ENCODE data around the gene CEP170. TPM values are rescaled to one million over a fixed set of nuclear protein-coding genes. Genes with fewer than 3 reads are reported as not detected.
A peak's percentile ranks its signal among the peaks of the same experiment; 100 is the strongest.

The CEP170 gene
- polyA plus RNA-seq, 2 of the 4 experiments (the other 2 are of a cell fraction) = 31.0 to 69.6 TPM

DNA sequence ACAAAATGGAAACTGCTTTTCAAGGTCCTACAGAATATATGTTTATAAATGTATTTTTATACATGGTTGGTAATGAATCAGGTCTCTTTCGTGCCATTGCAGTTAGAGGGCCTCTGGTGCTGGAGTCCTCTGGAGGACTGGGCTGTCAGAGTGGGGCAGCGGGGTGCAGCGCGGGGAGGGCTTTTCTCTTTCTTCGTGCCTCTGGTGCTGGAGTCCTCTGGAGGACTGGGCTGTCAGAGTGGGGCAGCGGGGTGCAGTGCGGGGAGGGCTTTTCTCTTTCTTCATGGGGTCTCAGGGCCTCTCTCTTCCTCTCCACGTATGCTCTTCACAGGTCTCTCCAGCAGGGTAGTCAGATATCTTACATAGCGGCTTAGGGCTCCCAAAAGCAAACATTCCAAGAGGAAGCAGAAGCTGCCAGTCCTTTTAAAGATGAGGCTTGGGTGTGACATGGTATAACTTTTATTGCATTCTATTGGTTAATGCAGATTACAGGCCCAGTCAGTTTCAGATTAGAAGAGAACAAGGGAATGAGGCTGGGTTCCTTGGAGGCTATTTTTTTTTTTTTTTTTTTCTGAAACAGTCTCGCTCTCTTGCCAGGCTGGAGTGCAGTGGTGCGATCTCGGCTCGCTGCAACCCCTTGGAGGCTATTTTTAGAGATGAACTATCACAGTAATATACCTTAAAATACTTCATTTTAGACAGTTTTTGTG lies 13.8 kb upstream of the CEP170 start:
- peaks cover 45% of the 10 kb centered on the region for H3K4me1 ChIP-seq
- 74% methylated on average over 13 of the region's 13 CpGs for WGBS (ENCODE audit: missing lambda C conversion rate)
- FAIRE-seq = no peak

DNA sequence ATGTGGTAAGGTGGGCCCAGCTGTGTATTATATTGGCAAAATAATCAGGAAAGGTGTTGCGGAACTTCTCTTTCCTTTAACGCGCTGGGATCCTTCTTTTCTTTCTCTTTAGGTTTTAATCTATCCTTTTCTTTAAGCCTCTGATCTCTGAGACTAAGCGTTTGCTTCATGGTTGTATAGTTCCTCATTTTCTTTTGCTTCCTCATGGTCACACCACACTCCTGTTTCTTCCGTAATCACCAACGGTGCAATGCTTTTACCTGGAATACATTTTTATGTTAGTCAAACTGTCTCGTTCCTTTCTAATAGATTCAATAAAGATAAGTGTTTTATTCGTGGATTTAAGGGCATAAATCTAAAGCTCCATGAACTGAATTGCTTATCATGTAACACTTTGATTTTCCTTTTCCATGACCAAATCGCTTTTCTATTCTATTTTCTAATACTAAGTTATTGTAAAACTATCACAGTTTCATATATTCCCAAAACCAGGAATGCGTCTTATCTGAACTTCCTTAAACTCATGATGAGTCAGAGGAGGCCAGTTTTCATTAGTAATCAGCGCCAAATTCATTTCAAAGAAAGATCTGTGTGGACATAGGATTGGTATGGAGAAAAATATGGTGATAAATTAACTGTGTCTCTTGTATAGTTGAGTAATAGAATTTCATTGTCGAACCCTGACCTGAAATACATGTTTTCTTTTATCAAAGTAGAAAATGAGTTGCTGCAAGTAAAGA lies 13.0 kb upstream of the CEP170 start:
- peak overlapping the region; percentile 5; the same call in 2 of the 3 replicates for H3K4me3 ChIP-seq
- TF ChIP-seq POLR2AphosphoS2 (conservative IDR thresholded peaks at IDR 0.05; ENCODE audit: low read length) (no peak), NPAS2 (CRISPR knock-in tag; IDR thresholded peaks at IDR 0.05; ENCODE audit: borderline replicate concordance) (no peak), HOXB13 (CRISPR knock-in tag; IDR thresholded peaks at IDR 0.05; ENCODE audit: low read depth) (no peak), ZC3H11A (IDR thresholded peaks at IDR 0.05) (no peak), GATA3 (IDR thresholded peaks at IDR 0.05; ENCODE audit: borderline replicate concordance) (peak; percentile 69; the same call in 1 of the 2 replicates), HEYL (CRISPR knock-in tag; IDR thresholded peaks at IDR 0.05) (no peak), CHD4 (IDR thresholded peaks at IDR 0.05; ENCODE audit: borderline replicate concordance) (no peak), KDM5A (IDR thresholded peaks at IDR 0.05) (no peak), CBX8 (IDR thresholded peaks at IDR 0.05) (no peak), RFX5 (IDR thresholded peaks at IDR 0.05) (no peak), ZSCAN20 (CRISPR knock-in tag; IDR thresholded peaks at IDR 0.05) (no peak), JUNB (IDR thresholded peaks at IDR 0.05) (peak; percentile 75), FOSL2 (IDR thresholded peaks at IDR 0.05) (peak; percentile 60; the same call in 1 of the 2 replicates), FOSL2 (CRISPR knock-in tag; IDR thresholded peaks at IDR 0.05) (peak; percentile 84), JUN (IDR thresholded peaks at IDR 0.05) (peak in 1 of 2 experiments; percentile 45; a peak in 1 of 5 replicates), RCOR1 (IDR thresholded peaks at IDR 0.05; ENCODE audit: low read depth, low read length) (no peak), POLR2A (IDR thresholded peaks at IDR 0.05; ENCODE audit: low read length) (no peak), CHD2 (IDR thresholded peaks at IDR 0.05; ENCODE audit: low read length, partially characterized antibody) (no peak), EHF (CRISPR knock-in tag; IDR thresholded peaks at IDR 0.05) (no peak), HDAC2 (IDR thresholded peaks at IDR 0.05) (no peak), FOXS1 (CRISPR knock-in tag; IDR thresholded peaks at IDR 0.05) (no peak)
- TF ChIP-seq, protein P1, sequence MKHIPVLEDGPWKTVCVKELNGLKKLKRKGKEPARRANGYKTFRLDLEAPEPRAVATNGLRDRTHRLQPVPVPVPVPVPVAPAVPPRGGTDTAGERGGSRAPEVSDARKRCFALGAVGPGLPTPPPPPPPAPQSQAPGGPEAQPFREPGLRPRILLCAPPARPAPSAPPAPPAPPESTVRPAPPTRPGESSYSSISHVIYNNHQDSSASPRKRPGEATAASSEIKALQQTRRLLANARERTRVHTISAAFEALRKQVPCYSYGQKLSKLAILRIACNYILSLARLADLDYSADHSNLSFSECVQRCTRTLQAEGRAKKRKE (CRISPR knock-in tag; IDR thresholded peaks at IDR 0.05; ENCODE audit: low read depth) = no peak
- TF ChIP-seq, protein P2, sequence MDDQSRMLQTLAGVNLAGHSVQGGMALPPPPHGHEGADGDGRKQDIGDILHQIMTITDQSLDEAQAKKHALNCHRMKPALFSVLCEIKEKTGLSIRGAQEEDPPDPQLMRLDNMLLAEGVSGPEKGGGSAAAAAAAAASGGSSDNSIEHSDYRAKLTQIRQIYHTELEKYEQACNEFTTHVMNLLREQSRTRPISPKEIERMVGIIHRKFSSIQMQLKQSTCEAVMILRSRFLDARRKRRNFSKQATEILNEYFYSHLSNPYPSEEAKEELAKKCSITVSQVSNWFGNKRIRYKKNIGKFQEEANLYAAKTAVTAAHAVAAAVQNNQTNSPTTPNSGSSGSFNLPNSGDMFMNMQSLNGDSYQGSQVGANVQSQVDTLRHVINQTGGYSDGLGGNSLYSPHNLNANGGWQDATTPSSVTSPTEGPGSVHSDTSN (IDR thresholded peaks at IDR 0.05) = no peak
- TF ChIP-seq, protein P3, sequence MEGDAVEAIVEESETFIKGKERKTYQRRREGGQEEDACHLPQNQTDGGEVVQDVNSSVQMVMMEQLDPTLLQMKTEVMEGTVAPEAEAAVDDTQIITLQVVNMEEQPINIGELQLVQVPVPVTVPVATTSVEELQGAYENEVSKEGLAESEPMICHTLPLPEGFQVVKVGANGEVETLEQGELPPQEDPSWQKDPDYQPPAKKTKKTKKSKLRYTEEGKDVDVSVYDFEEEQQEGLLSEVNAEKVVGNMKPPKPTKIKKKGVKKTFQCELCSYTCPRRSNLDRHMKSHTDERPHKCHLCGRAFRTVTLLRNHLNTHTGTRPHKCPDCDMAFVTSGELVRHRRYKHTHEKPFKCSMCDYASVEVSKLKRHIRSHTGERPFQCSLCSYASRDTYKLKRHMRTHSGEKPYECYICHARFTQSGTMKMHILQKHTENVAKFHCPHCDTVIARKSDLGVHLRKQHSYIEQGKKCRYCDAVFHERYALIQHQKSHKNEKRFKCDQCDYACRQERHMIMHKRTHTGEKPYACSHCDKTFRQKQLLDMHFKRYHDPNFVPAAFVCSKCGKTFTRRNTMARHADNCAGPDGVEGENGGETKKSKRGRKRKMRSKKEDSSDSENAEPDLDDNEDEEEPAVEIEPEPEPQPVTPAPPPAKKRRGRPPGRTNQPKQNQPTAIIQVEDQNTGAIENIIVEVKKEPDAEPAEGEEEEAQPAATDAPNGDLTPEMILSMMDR (IDR thresholded peaks at IDR 0.05) = no peak
- TF ChIP-seq, protein P4, sequence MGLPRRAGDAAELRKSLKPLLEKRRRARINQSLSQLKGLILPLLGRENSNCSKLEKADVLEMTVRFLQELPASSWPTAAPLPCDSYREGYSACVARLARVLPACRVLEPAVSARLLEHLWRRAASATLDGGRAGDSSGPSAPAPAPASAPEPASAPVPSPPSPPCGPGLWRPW (IDR thresholded peaks at IDR 0.05) = no peak

More for the DNA sequence above, 13.8 kb upstream of the CEP170 start:
- TF ChIP-seq NPAS2 (CRISPR knock-in tag; IDR thresholded peaks at IDR 0.05; ENCODE audit: borderline replicate concordance) (no peak), POLR2A (IDR thresholded peaks at IDR 0.05; ENCODE audit: low read length) (no peak), RNF2 (IDR thresholded peaks at IDR 0.05; ENCODE audit: borderline replicate concordance, low read depth) (no peak), MAZ (IDR thresholded peaks at IDR 0.05; ENCODE audit: borderline replicate concordance, low read depth, low read length) (no peak), MAFK (IDR thresholded peaks at IDR 0.05; ENCODE audit: partially characterized antibody) (no peak), FOSL2 (IDR thresholded peaks at IDR 0.05) (no peak), FOSL2 (CRISPR knock-in tag; IDR thresholded peaks at IDR 0.05) (no peak), TFCP2L1 (CRISPR knock-in tag; IDR thresholded peaks at IDR 0.05) (no peak), EHMT2 (IDR thresholded peaks at IDR 0.05; ENCODE audit: low read depth) (no peak), CHD4 (IDR thresholded peaks at IDR 0.05; ENCODE audit: borderline replicate concordance) (no peak), HOXB13 (CRISPR knock-in tag; IDR thresholded peaks at IDR 0.05; ENCODE audit: low read depth) (no peak), PHF8 (IDR thresholded peaks at IDR 0.05; ENCODE audit: borderline replicate concordance, low read depth) (no peak), ZSCAN20 (CRISPR knock-in tag; IDR thresholded peaks at IDR 0.05) (no peak), ZNF302 (CRISPR knock-in tag; IDR thresholded peaks at IDR 0.05) (no peak)
- TF ChIP-seq, protein P5, sequence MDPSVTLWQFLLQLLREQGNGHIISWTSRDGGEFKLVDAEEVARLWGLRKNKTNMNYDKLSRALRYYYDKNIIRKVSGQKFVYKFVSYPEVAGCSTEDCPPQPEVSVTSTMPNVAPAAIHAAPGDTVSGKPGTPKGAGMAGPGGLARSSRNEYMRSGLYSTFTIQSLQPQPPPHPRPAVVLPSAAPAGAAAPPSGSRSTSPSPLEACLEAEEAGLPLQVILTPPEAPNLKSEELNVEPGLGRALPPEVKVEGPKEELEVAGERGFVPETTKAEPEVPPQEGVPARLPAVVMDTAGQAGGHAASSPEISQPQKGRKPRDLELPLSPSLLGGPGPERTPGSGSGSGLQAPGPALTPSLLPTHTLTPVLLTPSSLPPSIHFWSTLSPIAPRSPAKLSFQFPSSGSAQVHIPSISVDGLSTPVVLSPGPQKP (IDR thresholded peaks at IDR 0.05; ENCODE audit: low read depth, low read length) = no peak
- TF ChIP-seq, protein P4 (IDR thresholded peaks at IDR 0.05) = no peak
- peak in 1 of 2 experiments; percentile 46 for DNase-seq (ENCODE audit: low read depth in 1 of 2, low spot score in 1 of 2)
- Histone ChIP-seq H3K4me3 (peak overlapping the region; percentile 5; the same call in 2 of the 3 replicates), H3K27ac (peak overlapping the region; percentile 76 to 85), H3K9me3 (no peaks in the 10 kb centered on the region), H3K4me2 (peak overlapping the region; percentile 76)
- ATAC-seq = peak; percentile 82 to 88
- ChIA-PET POLR2A (interaction anchor here (0.6 to 3.4 kb wide), 2 partner anchors 14 to 75 kb away, joined by 3 to 15 read pairs; partner anchors contain the start of genes CEP170 and SDCCAG8), CTCF (interaction anchor here (1.5 kb wide), 1 partner anchor 10 kb away, joined by 3 read pairs; no protein-coding TSS in a partner anchor)

More for the DNA sequence above, 13.0 kb upstream of the CEP170 start:
- peaks cover 45% of the 10 kb centered on the region for H3K4me1 ChIP-seq
- POLR2A ChIA-PET = interaction anchor here (3.4 kb wide), 1 partner anchor 13 kb away, joined by 15 read pairs; the partner anchor contains the start of genes CEP170 and SDCCAG8
- FAIRE-seq (no peak), ATAC-seq (peak; percentile 79 to 80; a peak in 4 of 6 replicates), DNase-seq (ENCODE audit: low read depth in 1 of 2, low spot score in 1 of 2) (peak; percentile 41 to 58)
- no peaks in the 10 kb centered on the region for H3K9me3 ChIP-seq
- peak overlapping the region; percentile 76 for H3K4me2 ChIP-seq
- 30% methylated on average over 12 of the region's 12 CpGs for WGBS (ENCODE audit: missing lambda C conversion rate)
- CTCF ChIA-PET = no interaction called here
- peak overlapping the region; percentile 76 to 85 for H3K27ac ChIP-seq
